Measurements from ENCODE around the gene HELZ.

HELZ gene

GRCh38 chr17:67088639-67089038, 156.4 kb downstream of the HELZ start:
- H3K4me1 ChIP-seq (ENCODE audit: insufficient read depth, low read length, severe bottlenecking) = no peaks in the 10 kb centered on the region
- H3K27me3 ChIP-seq (ENCODE audit: insufficient read depth, low read length) = no peaks in the 10 kb centered on the region
- no peaks in the 10 kb centered on the region for H3K9me2 ChIP-seq (ENCODE audit: low read depth, low read length)
- no peaks in the 10 kb centered on the region for H3K79me2 ChIP-seq (ENCODE audit: insufficient read depth, low read length)
- H3K36me3 ChIP-seq (ENCODE audit: insufficient read depth, low read length) = peaks cover 52% of the 10 kb centered on the region
- no peak overlapping the region for H3K9ac ChIP-seq (ENCODE audit: low read length)
- H2AFZ ChIP-seq (ENCODE audit: low read length) = no peak overlapping the region
- peaks cover 6% of the 10 kb centered on the region; the same call in 1 of the 2 replicates for H3K9me3 ChIP-seq (ENCODE audit: low read length)
- no peaks in the 10 kb centered on the region for H3F3A ChIP-seq (ENCODE audit: insufficient read depth, low read length)
- H4K20me1 ChIP-seq (ENCODE audit: insufficient read depth, low read length) = no peaks in the 10 kb centered on the region
- no peak overlapping the region for H3K27ac ChIP-seq (ENCODE audit: low read depth, low read length, poor library complexity, severe bottlenecking)
- H3K4me2 ChIP-seq (ENCODE audit: low read length) = no peak overlapping the region
- no peak for TF ChIP-seq EZH2 (IDR thresholded peaks at IDR 0.05; ENCODE audit: borderline replicate concordance, low read length)
- TF ChIP-seq, protein P1, sequence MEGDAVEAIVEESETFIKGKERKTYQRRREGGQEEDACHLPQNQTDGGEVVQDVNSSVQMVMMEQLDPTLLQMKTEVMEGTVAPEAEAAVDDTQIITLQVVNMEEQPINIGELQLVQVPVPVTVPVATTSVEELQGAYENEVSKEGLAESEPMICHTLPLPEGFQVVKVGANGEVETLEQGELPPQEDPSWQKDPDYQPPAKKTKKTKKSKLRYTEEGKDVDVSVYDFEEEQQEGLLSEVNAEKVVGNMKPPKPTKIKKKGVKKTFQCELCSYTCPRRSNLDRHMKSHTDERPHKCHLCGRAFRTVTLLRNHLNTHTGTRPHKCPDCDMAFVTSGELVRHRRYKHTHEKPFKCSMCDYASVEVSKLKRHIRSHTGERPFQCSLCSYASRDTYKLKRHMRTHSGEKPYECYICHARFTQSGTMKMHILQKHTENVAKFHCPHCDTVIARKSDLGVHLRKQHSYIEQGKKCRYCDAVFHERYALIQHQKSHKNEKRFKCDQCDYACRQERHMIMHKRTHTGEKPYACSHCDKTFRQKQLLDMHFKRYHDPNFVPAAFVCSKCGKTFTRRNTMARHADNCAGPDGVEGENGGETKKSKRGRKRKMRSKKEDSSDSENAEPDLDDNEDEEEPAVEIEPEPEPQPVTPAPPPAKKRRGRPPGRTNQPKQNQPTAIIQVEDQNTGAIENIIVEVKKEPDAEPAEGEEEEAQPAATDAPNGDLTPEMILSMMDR (IDR thresholded peaks at IDR 0.05; ENCODE audit: low read length) = no peak
- no peak overlapping the region for H3K4me3 ChIP-seq (ENCODE audit: low read depth, low read length, poor library complexity, severe bottlenecking)

- H3K79me2 ChIP-seq (ENCODE audit: insufficient read depth, low read length) = no peaks in the 10 kb centered on the region
- no peak overlapping the region for H3K4me3 ChIP-seq (ENCODE audit: low read depth, low read length, poor library complexity, severe bottlenecking)
- no peak overlapping the region for H2AFZ ChIP-seq (ENCODE audit: low read length)
- no peaks in the 10 kb centered on the region for H3K4me1 ChIP-seq (ENCODE audit: insufficient read depth, low read length, severe bottlenecking)
- H3K27me3 ChIP-seq (ENCODE audit: insufficient read depth, low read length) = no peaks in the 10 kb centered on the region
- H3K27ac ChIP-seq (ENCODE audit: low read depth, low read length, poor library complexity, severe bottlenecking) = no peak overlapping the region
- H3K9me3 ChIP-seq (ENCODE audit: low read length) = peaks cover 3% of the 10 kb centered on the region; the same call in 1 of the 2 replicates
- H3K36me3 ChIP-seq (ENCODE audit: insufficient read depth, low read length) = peaks cover 50% of the 10 kb centered on the region
- no peak overlapping the region for H3K4me2 ChIP-seq (ENCODE audit: low read length)
- no peak for TF ChIP-seq EZH2 (IDR thresholded peaks at IDR 0.05; ENCODE audit: borderline replicate concordance, low read length)
- TF ChIP-seq, protein P1 (IDR thresholded peaks at IDR 0.05; ENCODE audit: low read length) = no peak
- H4K20me1 ChIP-seq (ENCODE audit: insufficient read depth, low read length) = no peaks in the 10 kb centered on the region
- H3F3A ChIP-seq (ENCODE audit: insufficient read depth, low read length) = no peaks in the 10 kb centered on the region
- H3K9ac ChIP-seq (ENCODE audit: low read length) = no peak overlapping the region
- H3K9me2 ChIP-seq (ENCODE audit: low read depth, low read length) = no peaks in the 10 kb centered on the region
These were observed 159.6 kb downstream of the HELZ start for GRCh38 chr17:67085406-67085805.

DNA sequence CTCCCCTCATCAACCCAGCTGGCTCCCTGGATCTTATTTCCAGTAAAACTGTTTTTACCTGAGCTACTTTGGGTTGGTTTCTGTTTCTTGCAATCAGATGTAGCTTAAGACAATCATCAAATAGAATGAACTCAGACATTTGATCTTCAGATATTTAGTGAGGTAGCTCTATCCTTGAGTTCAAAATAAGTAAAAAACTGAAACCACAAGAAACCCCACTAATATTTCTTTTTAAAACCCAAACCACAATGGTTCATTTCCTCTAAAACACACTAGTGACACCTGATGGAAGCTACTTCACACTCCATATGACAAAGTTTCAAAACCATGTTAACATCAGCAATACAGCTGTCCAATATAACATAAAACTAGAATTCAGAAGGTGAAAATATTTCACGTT, 162.9 kb downstream of the HELZ start:
- no peaks in the 10 kb centered on the region for H3F3A ChIP-seq (ENCODE audit: insufficient read depth, low read length)
- no peaks in the 10 kb centered on the region for H3K4me1 ChIP-seq (ENCODE audit: insufficient read depth, low read length, severe bottlenecking)
- no peak overlapping the region for H3K4me2 ChIP-seq (ENCODE audit: low read length)
- H3K9ac ChIP-seq (ENCODE audit: low read length) = no peak overlapping the region
- no peaks in the 10 kb centered on the region for H3K79me2 ChIP-seq (ENCODE audit: insufficient read depth, low read length)
- no peaks in the 10 kb centered on the region for H3K9me2 ChIP-seq (ENCODE audit: low read depth, low read length)
- H3K9me3 ChIP-seq (ENCODE audit: low read length) = no peaks in the 10 kb centered on the region
- H4K20me1 ChIP-seq (ENCODE audit: insufficient read depth, low read length) = no peaks in the 10 kb centered on the region
- no peak overlapping the region for H3K27ac ChIP-seq (ENCODE audit: low read depth, low read length, poor library complexity, severe bottlenecking)
- no peak overlapping the region for H2AFZ ChIP-seq (ENCODE audit: low read length)
- H3K36me3 ChIP-seq (ENCODE audit: insufficient read depth, low read length) = peaks cover 50% of the 10 kb centered on the region
- H3K4me3 ChIP-seq (ENCODE audit: low read depth, low read length, poor library complexity, severe bottlenecking) = no peak overlapping the region
- TF ChIP-seq, protein P1 (IDR thresholded peaks at IDR 0.05; ENCODE audit: low read length) = no peak; the same call in 1 of the 2 replicates
- TF ChIP-seq EZH2 (IDR thresholded peaks at IDR 0.05; ENCODE audit: borderline replicate concordance, low read length) = no peak
- no peaks in the 10 kb centered on the region for H3K27me3 ChIP-seq (ENCODE audit: insufficient read depth, low read length)

Measured in OCI-LY1 (cell line).